CD8-positive, alpha-beta memory T cell (primary cell): ENCODE results near the gene CGB5. TPM values are rescaled to one million over a fixed set of nuclear protein-coding genes. Genes with fewer than 3 reads are reported as not detected.
"Not testable (repeated sequence)": the region's sequence is repeated elsewhere in the genome, so short reads cannot be mapped to it uniquely, and the experiment has no call there.

Source experiments
- CTCF ChIA-PET: fragments of 350-600 bp; sonication (Branson Sonifier 250); formaldehyde crosslinking; loops from one replicate; lab custom pipeline; 2021; ENCODE audit warnings: antibody characterized with exemption; lab: Charles Lee
- POLR2A ChIA-PET: fragments of 350-600 bp; sonication (Branson Sonifier 250); formaldehyde crosslinking; loops from one replicate; lab custom pipeline; 2021; ENCODE audit warnings: antibody characterized with exemption; lab: Charles Lee
- DNase-seq, 5 donors: peaks; one replicate each; pipeline versions ENCODE4 v3.0.0 to v3.0.0-alpha.2; 2020 to 2022; ENCODE audit warnings: mixed read lengths in 1 of 5
- H3K27ac ChIP-seq: one replicate; pipeline ENCODE4 v1.7.0; 2013; ENCODE audit warnings: low read depth, mild to moderate bottlenecking, low read length, moderate library complexity
- H3K27me3 ChIP-seq: 2 replicates; pipeline ENCODE4 v1.7.0; 2013; ENCODE audit warnings: low read length, mild to moderate bottlenecking; ENCODE audit not compliant: insufficient read depth, poor library complexity, severe bottlenecking
- H3K36me3 ChIP-seq: 2 replicates; pipeline ENCODE4 v1.7.0; 2013; ENCODE audit warnings: mild to moderate bottlenecking, low read length, moderate library complexity; ENCODE audit not compliant: insufficient read depth
- H3K4me1 ChIP-seq: 2 replicates; pipeline ENCODE4 v1.7.0; 2013; ENCODE audit warnings: mild to moderate bottlenecking, low read length, moderate library complexity; ENCODE audit not compliant: insufficient read depth
- H3K4me3 ChIP-seq: 2 replicates; pipeline ENCODE4 v1.7.0; 2013; ENCODE audit warnings: mild to moderate bottlenecking, low read length
- H3K9me3 ChIP-seq: 2 replicates; pipeline ENCODE4 v1.7.0; 2013; ENCODE audit warnings: mild to moderate bottlenecking, low read length
- H3K27ac Mint-ChIP-seq, 8 donors: one replicate each; pipeline ENCODE4 v1.8.0; 2020 to 2021; ENCODE audit warnings: mixed read lengths in 8 of 8, mild to moderate bottlenecking in 6 of 8, inconsistent platforms in 3 of 8, moderate library complexity in 3 of 8
- H3K27me3 Mint-ChIP-seq, 2 donors: one replicate each; pipeline ENCODE4 v1.8.0; 2020 to 2021; ENCODE audit warnings: mixed read lengths in 2 of 2, mild to moderate bottlenecking in 1 of 2, moderate library complexity in 1 of 2
- H3K36me3 Mint-ChIP-seq, 3 donors: one replicate each; pipeline ENCODE4 v1.8.0; 2020 to 2021; ENCODE audit warnings: mixed read lengths in 3 of 3, inconsistent platforms in 1 of 3, mild to moderate bottlenecking in 1 of 3
- H3K4me1 Mint-ChIP-seq, 3 donors: one replicate each; pipeline ENCODE4 v1.8.0; 2020 to 2021; ENCODE audit warnings: mixed read lengths in 3 of 3, inconsistent platforms in 1 of 3, mild to moderate bottlenecking in 1 of 3
- H3K4me3 Mint-ChIP-seq, 7 donors: one replicate each; pipeline ENCODE4 v1.8.0; 2020 to 2021; ENCODE audit warnings: mixed read lengths in 7 of 7, mild to moderate bottlenecking in 6 of 7, moderate library complexity in 4 of 7, inconsistent platforms in 2 of 7
- H3K9me3 Mint-ChIP-seq, 5 donors: one replicate each; pipeline ENCODE4 v1.8.0; 2020 to 2022; ENCODE audit warnings: mixed read lengths in 5 of 5, mild to moderate bottlenecking in 3 of 5, moderate library complexity in 2 of 5, inconsistent platforms in 1 of 5
- polyA plus RNA-seq: library from polyadenylated mRNA; unstranded; fragments of 300-500 nt; fragmentation: Illumina TruSeq; gene quantifications from one replicate; pipeline ENCODE4 v1.2.3, GENCODE V29; 2021
- total RNA-seq, 2 experiments: library from RNA; stranded (reverse); gene quantifications; one replicate each; pipeline ENCODE4 v1.2.3, GENCODE V29; 2021

CGB5 gene
- total RNA-seq (not detected), polyA plus RNA-seq (not detected)

DNA sequence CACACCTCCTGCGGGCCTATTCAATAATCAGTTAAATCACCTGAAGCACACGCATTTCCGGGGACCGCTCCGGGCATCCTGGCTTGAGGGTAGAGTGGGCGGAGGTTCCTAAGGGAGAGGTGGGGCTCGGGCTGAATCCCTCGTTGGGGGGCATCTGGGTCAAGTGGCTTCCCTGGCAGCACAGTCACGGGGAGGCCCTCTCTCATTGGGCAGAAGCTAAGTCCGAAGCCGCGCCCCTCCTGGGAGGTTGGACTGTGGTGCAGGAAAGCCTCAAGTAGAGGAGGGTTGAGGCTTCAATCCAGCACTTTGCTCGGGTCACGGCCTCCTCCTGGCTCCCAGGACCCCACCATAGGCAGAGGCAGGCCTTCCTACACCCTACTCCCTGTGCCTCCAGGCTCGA lies at the start of gene CGB5:
CGB5 (plus strand) TSS at position 301 of the 400 bp plus-strand sequence. CDS start 362 bp downstream, outside the sequence.
- H3K27me3 ChIP-seq, H3K4me3 Mint-ChIP-seq, H3K27ac Mint-ChIP-seq, H3K36me3 ChIP-seq, H3K9me3 ChIP-seq, H3K4me1 ChIP-seq, H3K4me1 Mint-ChIP-seq, H3K27ac ChIP-seq, CTCF ChIA-PET, H3K27me3 Mint-ChIP-seq, POLR2A ChIA-PET, DNase-seq, H3K9me3 Mint-ChIP-seq, H3K36me3 Mint-ChIP-seq, H3K4me3 ChIP-seq: not testable (repeated sequence)

GRCh38 chr19:48994035-48994386 lies 49.6 kb upstream of the CGB5 start:
- H3K4me1 ChIP-seq = peaks cover 27% of the 10 kb centered on the region

GRCh38 chr19:48997972-48998371 lies 45.7 kb upstream of the CGB5 start:
- Histone ChIP-seq H3K36me3 (no peaks in the 10 kb centered on the region), H3K27me3 (no peaks in the 10 kb centered on the region), H3K4me1 (peaks cover 14% of the 10 kb centered on the region), H3K27ac (no peak overlapping the region), H3K4me3 (no peak overlapping the region), H3K9me3 (no peaks in the 10 kb centered on the region)
- Mint-ChIP-seq H3K4me3 (no peak overlapping the region), H3K27ac (peak overlapping the region in 1 of 8 donors; percentile 75), H3K9me3 (no peaks in the 10 kb centered on the region), H3K36me3 (peaks cover 0 to 20% (median 0%) of the 10 kb centered on the region in 3 donors), H3K27me3 (peaks cover 0 to 2% of the 10 kb centered on the region in 2 donors), H3K4me1 (peaks cover 18 to 34% (median 24%) of the 10 kb centered on the region in 3 donors)
- peak in 2 of 5 donors; percentile 29 to 60 for DNase-seq
- ChIA-PET CTCF (interaction anchor here (1.4 to 3.1 kb wide), 5 partner anchors 21 to 148 kb away, joined by 3 to 11 read pairs (median 9); partner anchors contain the start of gene LIN7B), POLR2A (interaction anchor here (0.6 kb wide), 1 partner anchor 85 kb away, joined by 5 read pairs; no protein-coding TSS in a partner anchor)

More at GRCh38 chr19:48994035-48994386, 49.6 kb upstream of the CGB5 start:
- no peaks in the 10 kb centered on the region for H3K36me3 ChIP-seq
- ChIA-PET POLR2A (interaction anchor here (0.6 to 1.8 kb wide), 16 partner anchors 17 to 883 kb away, joined by 3 to 18 read pairs (median 5); partner anchors contain the start of genes AKT1S1, DHDH, FTL and NUCB1), CTCF (interaction anchor here (0.7 to 3.2 kb wide), 25 partner anchors 9 to 476 kb away, joined by 3 to 25 read pairs (median 6); partner anchors contain the start of genes CA11, FTL, LHB and LIN7B)
- peak overlapping the region; percentile 88 to 100 (median 98) for H3K27ac Mint-ChIP-seq
- H3K36me3 Mint-ChIP-seq = peaks cover 0 to 23% (median 4%) of the 10 kb centered on the region in 3 donors
- DNase-seq = no peak
- no peaks in the 10 kb centered on the region for H3K9me3 ChIP-seq
- peak overlapping the region; percentile 85 for H3K27ac ChIP-seq
- no peaks in the 10 kb centered on the region for H3K27me3 ChIP-seq
- H3K9me3 Mint-ChIP-seq = no peaks in the 10 kb centered on the region
- H3K4me3 ChIP-seq = peak overlapping the region; percentile 87
- peaks cover 28 to 54% (median 41%) of the 10 kb centered on the region in 3 donors for H3K4me1 Mint-ChIP-seq
- H3K4me3 Mint-ChIP-seq = peak overlapping the region; percentile 88 to 97 (median 96)
- peaks cover 0 to 2% of the 10 kb centered on the region in 2 donors for H3K27me3 Mint-ChIP-seq

DNA sequence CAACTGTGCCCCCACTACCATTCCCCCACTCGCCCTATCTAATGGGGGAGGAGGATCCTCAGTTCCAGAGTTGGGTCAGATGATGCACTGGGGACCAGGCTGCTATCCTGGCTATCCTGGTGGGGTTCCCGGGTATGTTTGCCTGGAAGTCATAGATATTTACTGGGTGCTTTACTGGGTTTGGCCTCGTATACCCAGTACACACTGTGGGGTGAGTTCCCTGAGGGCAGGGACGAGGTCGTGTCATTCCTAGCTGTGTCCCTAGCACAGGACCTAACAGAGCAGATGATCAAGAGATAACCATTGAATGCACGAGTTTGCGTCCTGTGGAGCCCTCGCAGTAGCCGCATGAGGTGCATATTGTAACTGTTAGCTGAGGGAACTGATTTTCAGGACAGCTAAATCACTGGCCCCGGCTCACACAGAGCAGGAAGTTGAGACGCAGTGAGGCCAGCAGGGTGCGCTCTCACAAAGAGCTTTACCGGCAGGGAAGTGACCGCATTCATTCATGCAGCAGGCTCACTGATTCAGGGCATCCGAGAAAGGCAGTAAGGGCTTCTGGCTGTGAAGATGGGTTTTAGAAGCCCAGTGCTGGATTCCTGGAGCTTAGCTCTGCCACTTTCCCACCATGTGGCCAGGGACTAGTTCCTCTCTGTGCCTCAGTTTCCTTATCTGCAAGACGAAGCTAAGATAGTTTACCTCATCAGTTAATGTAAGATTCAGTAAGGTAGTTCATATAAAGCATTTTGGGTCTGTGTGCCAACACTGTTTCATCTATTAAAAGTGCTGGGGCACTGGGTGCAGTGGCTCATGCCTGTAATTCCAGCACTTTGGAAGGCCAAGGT lies 43.9 kb upstream of the CGB5 start:
- Histone ChIP-seq H3K9me3 (no peaks in the 10 kb centered on the region), H3K4me1 (peaks cover 5% of the 10 kb centered on the region), H3K36me3 (peaks cover 7% of the 10 kb centered on the region), H3K27ac (no peak overlapping the region), H3K27me3 (no peaks in the 10 kb centered on the region), H3K4me3 (no peak overlapping the region)
- DNase-seq = peak; percentile 44 to 72 (median 45)
- Mint-ChIP-seq H3K4me1 (peaks cover 10 to 24% (median 14%) of the 10 kb centered on the region in 3 donors), H3K4me3 (peak overlapping the region in 1 of 7 donors; percentile 3), H3K27me3 (no peaks in the 10 kb centered on the region), H3K36me3 (peaks cover 0 to 31% (median 0%) of the 10 kb centered on the region in 3 donors), H3K27ac (peak overlapping the region in 2 of 8 donors; percentile 54 to 77), H3K9me3 (no peaks in the 10 kb centered on the region)
- CTCF ChIA-PET = interaction anchor here (0.8 to 3.1 kb wide), 9 partner anchors 10 to 199 kb away, joined by 3 to 10 read pairs (median 5); no protein-coding TSS in a partner anchor
- POLR2A ChIA-PET = no interaction called here

- Histone ChIP-seq H3K4me1 (no peaks in the 10 kb centered on the region), H3K36me3 (peaks cover 7% of the 10 kb centered on the region), H3K27ac (no peak overlapping the region), H3K4me3 (no peak overlapping the region), H3K27me3 (no peaks in the 10 kb centered on the region), H3K9me3 (no peaks in the 10 kb centered on the region)
- peaks cover 0 to 57% (median 0%) of the 10 kb centered on the region in 3 donors for H3K36me3 Mint-ChIP-seq
- no peak for DNase-seq
- peaks cover 3 to 6% (median 4%) of the 10 kb centered on the region in 3 donors for H3K4me1 Mint-ChIP-seq
- ChIA-PET POLR2A (interaction anchor here (0.8 kb wide), 1 partner anchor 83 kb away, joined by 3 read pairs; no protein-coding TSS in a partner anchor), CTCF (interaction anchor here (1.2 kb wide), 1 partner anchor 10 kb away, joined by 10 read pairs; the partner anchor contains the start of genes GYS1 and RUVBL2)
- no peaks in the 10 kb centered on the region for H3K9me3 Mint-ChIP-seq
- no peak overlapping the region for H3K4me3 Mint-ChIP-seq
- H3K27ac Mint-ChIP-seq = no peak overlapping the region
- H3K27me3 Mint-ChIP-seq = no peaks in the 10 kb centered on the region
Measured at GRCh38 chr19:49004133-49004532, 39.5 kb upstream of the CGB5 start.

- no peak overlapping the region for H3K4me3 Mint-ChIP-seq
- H3K27ac Mint-ChIP-seq = peak overlapping the region in 1 of 8 donors; percentile 65
- Histone ChIP-seq H3K4me1 (no peaks in the 10 kb centered on the region), H3K36me3 (peaks cover 7% of the 10 kb centered on the region), H3K9me3 (no peaks in the 10 kb centered on the region), H3K4me3 (no peak overlapping the region), H3K27ac (no peak overlapping the region), H3K27me3 (no peaks in the 10 kb centered on the region)
- ChIA-PET CTCF (no interaction called here), POLR2A (interaction anchor here (0.7 kb wide), 1 partner anchor 12 kb away, joined by 5 read pairs; the partner anchor contains the start of gene GYS1)
- H3K9me3 Mint-ChIP-seq = no peaks in the 10 kb centered on the region
- H3K27me3 Mint-ChIP-seq = no peaks in the 10 kb centered on the region
- no peaks in the 10 kb centered on the region for H3K4me1 Mint-ChIP-seq
- peaks cover 0 to 61% (median 0%) of the 10 kb centered on the region in 3 donors for H3K36me3 Mint-ChIP-seq
- no peak for DNase-seq
Measured at GRCh38 chr19:49004964-49005614, 38.6 kb upstream of the CGB5 start.

DNA sequence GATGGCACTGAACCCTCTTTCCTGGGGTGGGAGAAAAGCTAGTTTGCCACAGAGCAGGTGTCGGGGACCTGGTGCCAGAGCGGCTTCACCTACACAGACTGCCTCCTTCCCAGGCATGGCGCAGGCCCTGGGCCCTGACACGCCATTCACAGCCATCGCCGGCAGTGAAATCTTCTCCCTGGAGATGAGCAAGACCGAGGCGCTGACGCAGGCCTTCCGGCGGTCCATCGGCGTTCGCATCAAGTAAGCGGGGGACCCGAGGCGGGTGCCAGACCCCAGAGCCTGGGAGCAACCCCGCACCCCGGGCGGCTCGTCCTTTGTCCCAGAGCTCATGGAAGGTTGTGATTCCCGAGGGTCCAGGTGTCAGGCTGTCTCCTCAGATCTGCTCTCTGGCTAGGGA lies 36.7 kb upstream of the CGB5 start:
- H3K4me1 Mint-ChIP-seq = no peaks in the 10 kb centered on the region
- no peaks in the 10 kb centered on the region for H3K9me3 Mint-ChIP-seq
- no peak overlapping the region for H3K27ac ChIP-seq
- H3K9me3 ChIP-seq = no peaks in the 10 kb centered on the region
- ChIA-PET CTCF (interaction anchor here (0.8 kb wide), 1 partner anchor 14 kb away, joined by 3 read pairs; the partner anchor contains the start of genes GYS1 and RUVBL2), POLR2A (no interaction called here)
- H3K4me1 ChIP-seq = no peaks in the 10 kb centered on the region
- H3K27me3 ChIP-seq = no peaks in the 10 kb centered on the region
- H3K4me3 Mint-ChIP-seq = no peak overlapping the region
- peaks cover 7% of the 10 kb centered on the region for H3K36me3 ChIP-seq
- no peaks in the 10 kb centered on the region for H3K27me3 Mint-ChIP-seq
- no peak overlapping the region for H3K27ac Mint-ChIP-seq
- H3K4me3 ChIP-seq = no peak overlapping the region
- no peak for DNase-seq
- peaks cover 0 to 73% (median 2%) of the 10 kb centered on the region in 3 donors for H3K36me3 Mint-ChIP-seq
